NT2/D1 (cell line): Measurements from ENCODE around the gene CHRNB2.

ENCODE experiments used
- SUZ12 ChIP-seq: IDR thresholded peaks from 2 replicates; pipeline ENCODE4 v1.6.1; 2011; ENCODE audit not compliant: insufficient read length, insufficient read depth; ENCODE audit errors: extremely low read depth
- ZNF274 ChIP-seq: IDR thresholded peaks from 2 replicates; pipeline ENCODE4 v1.6.1; 2011; ENCODE audit warnings: mild to moderate bottlenecking, low read depth, low read length

GRCh38 chr1:154524881-154525280 lies 42.7 kb upstream of the CHRNB2 start:
- TF ChIP-seq SUZ12 = no peak
- no peak for TF ChIP-seq ZNF274
